ENCODE data around the gene LDHD. TPM values are rescaled to one million over a fixed set of nuclear protein-coding genes. Genes with fewer than 3 reads are reported as not detected.

LDHD gene
- total RNA-seq, 6 experiments from 2014 or later, result 62.9 to 98.5 (median 90.2) TPM

- 42% methylated on average over 4 of the region's 4 CpGs for WGBS (ENCODE audit: insufficient coverage, low coverage, low lambda C conversion rate, missing lambda C conversion rate)
- ATAC-seq (no peak), DNase-seq (no peak)
- H3K4me3 ChIP-seq, result no peak overlapping the region
- TF ChIP-seq POLR2A (IDR thresholded peaks at IDR 0.05), result no peak
- TF ChIP-seq, protein P1, sequence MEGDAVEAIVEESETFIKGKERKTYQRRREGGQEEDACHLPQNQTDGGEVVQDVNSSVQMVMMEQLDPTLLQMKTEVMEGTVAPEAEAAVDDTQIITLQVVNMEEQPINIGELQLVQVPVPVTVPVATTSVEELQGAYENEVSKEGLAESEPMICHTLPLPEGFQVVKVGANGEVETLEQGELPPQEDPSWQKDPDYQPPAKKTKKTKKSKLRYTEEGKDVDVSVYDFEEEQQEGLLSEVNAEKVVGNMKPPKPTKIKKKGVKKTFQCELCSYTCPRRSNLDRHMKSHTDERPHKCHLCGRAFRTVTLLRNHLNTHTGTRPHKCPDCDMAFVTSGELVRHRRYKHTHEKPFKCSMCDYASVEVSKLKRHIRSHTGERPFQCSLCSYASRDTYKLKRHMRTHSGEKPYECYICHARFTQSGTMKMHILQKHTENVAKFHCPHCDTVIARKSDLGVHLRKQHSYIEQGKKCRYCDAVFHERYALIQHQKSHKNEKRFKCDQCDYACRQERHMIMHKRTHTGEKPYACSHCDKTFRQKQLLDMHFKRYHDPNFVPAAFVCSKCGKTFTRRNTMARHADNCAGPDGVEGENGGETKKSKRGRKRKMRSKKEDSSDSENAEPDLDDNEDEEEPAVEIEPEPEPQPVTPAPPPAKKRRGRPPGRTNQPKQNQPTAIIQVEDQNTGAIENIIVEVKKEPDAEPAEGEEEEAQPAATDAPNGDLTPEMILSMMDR (IDR thresholded peaks at IDR 0.05), result no peak
- H3K4me1 ChIP-seq, result peaks cover 0 to 19% (median 0%) of the 10 kb centered on the region in 4 donors
- no peaks in the 10 kb centered on the region for H3K9me3 ChIP-seq
- H3K27ac ChIP-seq, result no peak overlapping the region
- intact Hi-C loops (cut with DNase I), result no loop called here
- H3K36me3 ChIP-seq, result peaks cover 0 to 36% (median 7%) of the 10 kb centered on the region in 4 donors
- no peaks in the 10 kb centered on the region for H3K27me3 ChIP-seq
Measured at GRCh38 chr16:75127713-75128415, 11.3 kb upstream of the LDHD start.

- DNase-seq (no peak), ATAC-seq (no peak)
- Histone ChIP-seq H3K36me3 (peaks cover 0 to 9% (median 0%) of the 10 kb centered on the region in 4 donors), H3K4me1 (peaks cover 0 to 19% (median 0%) of the 10 kb centered on the region in 4 donors), H3K4me3 (no peak overlapping the region), H3K27ac (no peak overlapping the region), H3K9me3 (peaks cover 0 to 4% (median 0%) of the 10 kb centered on the region in 4 donors), H3K27me3 (no peaks in the 10 kb centered on the region)
- intact Hi-C loops (cut with DNase I), result no loop called here
- TF ChIP-seq POLR2A (IDR thresholded peaks at IDR 0.05), result no peak
- WGBS (ENCODE audit: insufficient coverage, low coverage, low lambda C conversion rate, missing lambda C conversion rate), result 100% methylated on average over 1 of the region's 1 CpG
Measured at GRCh38 chr16:75122609-75123008, 6.0 kb upstream of the LDHD start.

DNA sequence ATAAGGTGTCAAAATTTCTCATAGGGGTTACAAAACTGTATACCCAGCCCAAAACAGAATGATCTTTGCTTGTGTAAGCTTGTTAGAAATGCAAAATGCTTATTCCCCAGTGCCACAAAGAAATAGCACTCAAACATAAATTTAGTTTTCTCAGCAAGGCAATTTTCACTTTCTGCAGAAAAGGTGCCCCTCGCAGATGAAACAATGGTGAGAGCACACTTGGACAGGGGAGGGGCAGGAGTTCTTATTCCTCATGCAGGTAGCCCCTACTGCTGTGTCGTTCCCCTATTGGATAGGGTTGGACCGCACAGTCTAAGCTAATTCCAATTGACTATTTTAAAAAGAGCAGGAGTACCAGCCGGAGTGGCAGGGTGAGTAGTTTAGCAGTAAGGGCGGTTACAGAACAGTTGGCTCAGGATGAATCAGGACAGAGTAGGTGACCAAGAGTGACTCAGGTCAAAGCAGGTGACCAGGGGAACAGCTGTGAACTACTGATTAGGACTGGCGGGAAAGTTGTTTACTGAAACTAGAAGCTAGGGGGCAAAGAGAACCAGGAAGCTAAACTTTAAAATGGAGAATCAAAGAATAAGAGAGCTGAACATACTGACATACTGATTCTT lies 5.5 kb upstream of the LDHD start:
- WGBS (ENCODE audit: insufficient coverage, low coverage, low lambda C conversion rate, missing lambda C conversion rate), result 63% methylated on average over 6 of the region's 6 CpGs
- peak in 2 of 4 donors; percentile 19 to 43 for ATAC-seq
- Histone ChIP-seq H3K27me3 (no peaks in the 10 kb centered on the region), H3K4me1 (peaks cover 0 to 24% (median 0%) of the 10 kb centered on the region in 4 donors), H3K36me3 (peaks cover 0 to 4% (median 0%) of the 10 kb centered on the region in 4 donors), H3K4me3 (no peak overlapping the region), H3K9me3 (peaks cover 0 to 4% (median 0%) of the 10 kb centered on the region in 4 donors), H3K27ac (no peak overlapping the region)
- DNase-seq, result peak in 1 of 3 donors; percentile 16
- no peak for TF ChIP-seq POLR2A (IDR thresholded peaks at IDR 0.05)
- TF ChIP-seq, protein P1 (IDR thresholded peaks at IDR 0.05), result no peak
- intact Hi-C loops (cut with DNase I), result no loop called here

GRCh38 chr16:75120253-75120652 lies 3.7 kb upstream of the LDHD start:
- WGBS (ENCODE audit: insufficient coverage, low coverage, low lambda C conversion rate, missing lambda C conversion rate), result 19% methylated on average over 4 of the region's 4 CpGs
- peak overlapping the region; percentile 48 to 90 (median 81) for H3K27ac ChIP-seq

More at GRCh38 chr16:75120253-75120652, 3.7 kb upstream of the LDHD start:
- Histone ChIP-seq H3K4me3 (peak overlapping the region; percentile 33 to 62 (median 51)), H3K4me1 (peaks cover 0 to 19% (median 0%) of the 10 kb centered on the region in 4 donors), H3K27me3 (no peaks in the 10 kb centered on the region), H3K36me3 (no peaks in the 10 kb centered on the region), H3K9me3 (peaks cover 0 to 4% (median 0%) of the 10 kb centered on the region in 4 donors)
- intact Hi-C loops (cut with DNase I), result no loop called here
- no peak for TF ChIP-seq POLR2A (IDR thresholded peaks at IDR 0.05)
- TF ChIP-seq, protein P1 (IDR thresholded peaks at IDR 0.05), result no peak
- DNase-seq, result no peak
- ATAC-seq, result peak; percentile 26 to 58 (median 37)
